Effector memory CD4-positive, alpha-beta T cell (primary cell): ENCODE measurements around the gene SIL1.
"Not testable (repeated sequence)": the region's sequence is repeated elsewhere in the genome, so short reads cannot be mapped to it uniquely, and the experiment has no call there.

Experiments used
- DNase-seq, 3 donors: peaks; one replicate each; pipeline ENCODE4 v3.0.0-alpha.2; 2020
- H3K27ac ChIP-seq: 2 replicates; pipeline ENCODE4 v1.7.0; 2013; ENCODE audit warnings: mild to moderate bottlenecking, low read length, moderate library complexity; ENCODE audit not compliant: insufficient read depth, poor library complexity, severe bottlenecking
- H3K27me3 ChIP-seq: replicated peaks from 2 replicates; pipeline ENCODE4 v1.7.0; 2013; ENCODE audit warnings: mild to moderate bottlenecking, low read length; ENCODE audit not compliant: insufficient read depth, control insufficient read depth, poor library complexity, severe bottlenecking
- H3K36me3 ChIP-seq: 2 replicates; pipeline ENCODE4 v1.7.0; 2013; ENCODE audit warnings: mild to moderate bottlenecking, low read length, moderate library complexity; ENCODE audit not compliant: control insufficient read depth, insufficient read depth
- H3K4me1 ChIP-seq: 2 replicates; pipeline ENCODE4 v1.7.0; 2013; ENCODE audit warnings: low read length, mild to moderate bottlenecking; ENCODE audit not compliant: control insufficient read depth, insufficient read depth, poor library complexity, severe bottlenecking
- H3K4me3 ChIP-seq: 2 replicates; pipeline ENCODE4 v1.7.0; 2013; ENCODE audit warnings: low read length, low read depth, mild to moderate bottlenecking; ENCODE audit not compliant: insufficient read depth, poor library complexity, severe bottlenecking
- H3K9me3 ChIP-seq: 2 replicates; pipeline ENCODE4 v1.7.0; 2013; ENCODE audit warnings: mild to moderate bottlenecking, low read length, moderate library complexity; ENCODE audit not compliant: control insufficient read depth

SIL1 gene

GRCh38 chr5:138922494-138922893 is 275.7 kb downstream of the SIL1 start:
- no peak overlapping the region for H3K4me3 ChIP-seq
- peaks cover 14% of the 10 kb centered on the region for H3K36me3 ChIP-seq
- DNase-seq = no peak
- H3K9me3 ChIP-seq = no peaks in the 10 kb centered on the region
- H3K4me1 ChIP-seq = no peaks in the 10 kb centered on the region
- H3K27ac ChIP-seq = no peak overlapping the region
- no peaks in the 10 kb centered on the region for H3K27me3 ChIP-seq

GRCh38 chr5:138921362-138921761 is 276.8 kb downstream of the SIL1 start:
- not testable (repeated sequence) for H3K9me3 ChIP-seq, DNase-seq, H3K27ac ChIP-seq, H3K4me1 ChIP-seq, H3K4me3 ChIP-seq, H3K27me3 ChIP-seq
- peaks cover 14% of the 10 kb centered on the region for H3K36me3 ChIP-seq

GRCh38 chr5:138920181-138920580 is 278.0 kb downstream of the SIL1 start:
- DNase-seq = no peak
- no peak overlapping the region for H3K4me3 ChIP-seq
- H3K27ac ChIP-seq = no peak overlapping the region
- no peaks in the 10 kb centered on the region for H3K27me3 ChIP-seq
- H3K36me3 ChIP-seq = peaks cover 3% of the 10 kb centered on the region
- H3K4me1 ChIP-seq = no peaks in the 10 kb centered on the region
- H3K9me3 ChIP-seq = no peaks in the 10 kb centered on the region

- H3K9me3 ChIP-seq = no peaks in the 10 kb centered on the region
- DNase-seq = no peak
- H3K36me3 ChIP-seq = no peaks in the 10 kb centered on the region
- H3K4me3 ChIP-seq = no peak overlapping the region
- no peak overlapping the region for H3K27ac ChIP-seq
- H3K27me3 ChIP-seq = no peaks in the 10 kb centered on the region
- H3K4me1 ChIP-seq = no peaks in the 10 kb centered on the region
Measured at GRCh38 chr5:138918686-138919085, 279.5 kb downstream of the SIL1 start.

- H3K27me3 ChIP-seq = no peaks in the 10 kb centered on the region
- no peaks in the 10 kb centered on the region for H3K4me1 ChIP-seq
- DNase-seq = no peak
- H3K27ac ChIP-seq = no peak overlapping the region
- no peaks in the 10 kb centered on the region for H3K36me3 ChIP-seq
- H3K4me3 ChIP-seq = no peak overlapping the region
- no peaks in the 10 kb centered on the region for H3K9me3 ChIP-seq
Measured at GRCh38 chr5:138914338-138914737, 283.8 kb downstream of the SIL1 start.

- H3K4me3 ChIP-seq = no peak overlapping the region
- H3K27ac ChIP-seq = no peak overlapping the region
- no peak for DNase-seq
- H3K27me3 ChIP-seq = no peaks in the 10 kb centered on the region
- no peaks in the 10 kb centered on the region for H3K36me3 ChIP-seq
- no peaks in the 10 kb centered on the region for H3K9me3 ChIP-seq
- no peaks in the 10 kb centered on the region for H3K4me1 ChIP-seq
Measured at GRCh38 chr5:138913773-138914172, 284.4 kb downstream of the SIL1 start.

GRCh38 chr5:138912093-138912492 is 286.1 kb downstream of the SIL1 start:
- no peaks in the 10 kb centered on the region for H3K4me1 ChIP-seq
- no peaks in the 10 kb centered on the region for H3K36me3 ChIP-seq
- no peaks in the 10 kb centered on the region for H3K27me3 ChIP-seq
- no peak overlapping the region for H3K4me3 ChIP-seq
- no peaks in the 10 kb centered on the region for H3K9me3 ChIP-seq
- H3K27ac ChIP-seq = no peak overlapping the region
- no peak for DNase-seq

- Histone ChIP-seq H3K36me3 (no peaks in the 10 kb centered on the region), H3K4me1 (no peaks in the 10 kb centered on the region), H3K27ac (no peak overlapping the region), H3K4me3 (no peak overlapping the region), H3K9me3 (no peaks in the 10 kb centered on the region), H3K27me3 (no peaks in the 10 kb centered on the region)
- no peak for DNase-seq
Measured at GRCh38 chr5:138911441-138911840, 286.7 kb downstream of the SIL1 start.

GRCh38 chr5:138910546-138911185 is 287.5 kb downstream of the SIL1 start:
- no peaks in the 10 kb centered on the region for H3K9me3 ChIP-seq
- H3K27me3 ChIP-seq = no peaks in the 10 kb centered on the region
- peaks cover 4% of the 10 kb centered on the region for H3K36me3 ChIP-seq
- no peak overlapping the region for H3K4me3 ChIP-seq
- no peak for DNase-seq
- H3K4me1 ChIP-seq = no peaks in the 10 kb centered on the region
- H3K27ac ChIP-seq = no peak overlapping the region

GRCh38 chr5:138909734-138910133 is 288.4 kb downstream of the SIL1 start:
- Histone ChIP-seq H3K4me1 (no peaks in the 10 kb centered on the region), H3K4me3 (no peak overlapping the region), H3K36me3 (peaks cover 7% of the 10 kb centered on the region), H3K27me3 (no peaks in the 10 kb centered on the region), H3K27ac (no peak overlapping the region), H3K9me3 (no peaks in the 10 kb centered on the region)
- DNase-seq = no peak
